Effector CD8-positive, alpha-beta T cell (primary cell): ENCODE data around the gene PTX4.
"Not testable (repeated sequence)": the region's sequence is repeated elsewhere in the genome, so short reads cannot be mapped to it uniquely, and the experiment has no call there.

Source experiments
- DNase-seq: peaks from one replicate; lab custom pipeline; 2025; lab: John Stamatoyannopoulos, UW

Gene PTX4

DNA sequence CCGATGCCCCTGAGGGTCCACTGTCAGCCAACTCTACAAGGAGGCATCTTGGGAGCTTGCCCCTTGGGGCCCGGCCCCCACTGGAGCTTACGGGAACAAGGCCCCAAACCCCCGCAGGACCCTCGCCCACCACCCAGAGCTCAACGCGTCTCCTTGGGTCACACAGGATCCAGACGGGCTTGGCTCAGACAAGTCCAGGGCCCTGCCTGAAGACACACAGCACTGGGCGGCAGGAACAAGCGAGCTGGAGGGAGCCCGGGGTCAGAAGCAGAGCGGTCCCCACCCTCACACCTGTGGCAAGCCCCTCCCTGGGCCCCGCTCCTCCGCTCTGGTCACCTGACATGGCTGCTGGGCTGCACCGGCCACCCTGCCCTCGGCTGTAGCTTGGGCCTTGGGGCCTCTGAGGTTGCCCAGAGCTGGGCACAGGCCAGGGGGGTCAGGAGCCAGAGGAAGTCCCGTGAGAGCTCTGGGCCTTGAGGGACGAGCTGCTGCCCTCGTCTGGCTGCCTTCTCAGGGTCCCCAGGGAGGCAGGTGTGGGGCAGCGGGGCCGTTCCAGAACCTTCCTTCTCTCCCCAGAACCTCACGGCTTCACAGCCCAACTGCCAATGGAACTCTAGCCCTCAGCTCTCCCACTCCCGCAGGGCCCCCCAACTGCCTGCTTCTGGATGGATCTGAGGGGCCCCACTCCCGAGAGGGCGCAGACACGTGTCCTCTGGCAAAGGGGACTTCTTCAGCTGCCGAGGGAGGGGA, 44.6 kb downstream of the PTX4 start, which contains the start of gene CCDC154:
Gene CCDC154 (minus strand): TSS at position 577 of the 750 bp plus-strand sequence. CDS start 234 bp downstream, at position 343.
- no peak for DNase-seq

DNA sequence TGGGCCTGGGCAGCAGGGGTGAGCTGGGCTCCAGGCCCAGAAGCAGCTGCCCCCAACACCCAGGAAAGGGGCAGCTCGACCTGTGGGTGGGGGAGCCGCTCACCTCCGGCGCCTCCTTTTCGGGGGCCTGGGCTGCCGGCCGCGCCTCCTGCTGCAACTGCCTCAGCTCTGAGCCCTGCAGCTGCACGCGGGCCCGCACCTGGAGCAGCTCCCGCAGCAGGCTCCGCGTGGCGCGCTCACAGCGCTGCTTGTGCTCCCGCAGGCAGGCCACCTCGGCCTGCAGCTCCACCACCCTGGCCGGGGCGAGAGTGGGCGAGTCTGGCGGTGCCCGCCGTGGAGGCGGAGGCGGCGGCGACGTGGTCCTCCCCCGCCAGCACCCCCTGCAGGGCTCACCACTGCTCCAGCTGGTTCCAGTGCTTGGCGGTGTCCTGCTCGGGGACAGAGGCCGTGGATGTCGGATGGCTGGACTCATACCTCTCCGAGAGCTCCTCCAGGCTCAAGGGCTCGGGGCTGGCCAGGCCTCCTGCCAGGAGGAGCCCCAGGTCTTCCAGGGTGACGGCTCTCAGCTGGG, 45.3 kb downstream of the PTX4 start:
- no peak for DNase-seq

DNA sequence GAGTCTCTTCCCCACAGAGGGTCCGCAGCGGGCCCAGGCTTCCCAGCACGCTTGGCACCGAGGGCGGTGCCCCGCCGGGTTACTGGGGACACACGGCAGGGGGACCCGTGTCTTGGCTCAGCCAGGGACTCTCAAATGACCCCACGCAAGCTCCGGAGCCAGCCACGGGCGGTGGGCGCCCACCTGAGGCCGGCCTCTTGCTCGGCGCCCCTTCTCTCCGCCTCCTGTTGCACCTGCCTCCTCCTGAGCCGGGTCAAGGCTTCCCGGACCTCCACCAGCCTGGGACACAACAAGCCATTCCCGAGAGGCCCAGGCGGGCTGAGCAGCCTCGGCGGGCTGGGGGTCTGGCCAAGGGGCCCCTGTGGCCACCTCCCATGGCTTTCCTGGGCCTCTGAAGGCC, 46.0 kb downstream of the PTX4 start:
- DNase-seq: no peak

DNA sequence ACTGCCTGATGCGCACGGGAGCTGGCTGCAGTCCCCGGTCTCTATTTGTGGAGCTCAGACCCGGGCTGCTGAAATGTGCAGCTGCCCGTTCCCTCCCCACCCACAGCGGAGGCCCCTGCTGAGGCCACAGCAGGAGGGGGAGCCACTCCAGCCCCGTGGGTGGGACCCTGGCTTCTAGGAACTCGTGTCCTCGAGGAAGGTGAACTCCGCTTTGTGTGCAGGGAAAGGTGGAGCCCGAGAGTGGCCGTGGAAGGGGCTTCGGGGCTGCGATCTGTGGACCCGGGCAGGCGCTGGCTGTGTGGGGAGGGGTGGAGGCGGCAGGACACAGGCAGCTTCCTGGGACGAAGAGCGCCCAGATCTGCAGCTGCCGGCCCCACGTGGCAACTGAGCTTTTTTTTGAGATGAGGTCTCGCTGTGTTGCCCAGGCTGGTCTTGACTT, 47.3 kb downstream of the PTX4 start:
- DNase-seq: no peak

DNA sequence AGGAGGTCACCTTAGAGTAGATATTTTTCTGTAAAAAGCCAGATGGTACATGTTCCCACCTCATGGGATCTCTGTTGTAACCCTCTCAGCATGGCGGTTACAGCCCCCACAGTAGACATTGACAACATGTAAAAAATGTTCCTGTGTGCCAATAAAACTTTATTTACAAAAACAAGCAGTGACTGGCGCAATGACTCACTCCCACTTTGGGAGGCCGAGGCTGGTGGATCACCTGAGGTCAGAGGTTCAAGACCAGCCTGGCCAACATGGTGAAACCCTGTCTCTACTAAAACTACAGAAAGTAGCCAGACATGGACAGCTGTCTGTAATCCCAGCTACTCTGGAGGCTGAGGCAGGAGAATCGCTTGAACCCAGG, 49.1 kb downstream of the PTX4 start:
- DNase-seq: not testable (repeated sequence)

DNA sequence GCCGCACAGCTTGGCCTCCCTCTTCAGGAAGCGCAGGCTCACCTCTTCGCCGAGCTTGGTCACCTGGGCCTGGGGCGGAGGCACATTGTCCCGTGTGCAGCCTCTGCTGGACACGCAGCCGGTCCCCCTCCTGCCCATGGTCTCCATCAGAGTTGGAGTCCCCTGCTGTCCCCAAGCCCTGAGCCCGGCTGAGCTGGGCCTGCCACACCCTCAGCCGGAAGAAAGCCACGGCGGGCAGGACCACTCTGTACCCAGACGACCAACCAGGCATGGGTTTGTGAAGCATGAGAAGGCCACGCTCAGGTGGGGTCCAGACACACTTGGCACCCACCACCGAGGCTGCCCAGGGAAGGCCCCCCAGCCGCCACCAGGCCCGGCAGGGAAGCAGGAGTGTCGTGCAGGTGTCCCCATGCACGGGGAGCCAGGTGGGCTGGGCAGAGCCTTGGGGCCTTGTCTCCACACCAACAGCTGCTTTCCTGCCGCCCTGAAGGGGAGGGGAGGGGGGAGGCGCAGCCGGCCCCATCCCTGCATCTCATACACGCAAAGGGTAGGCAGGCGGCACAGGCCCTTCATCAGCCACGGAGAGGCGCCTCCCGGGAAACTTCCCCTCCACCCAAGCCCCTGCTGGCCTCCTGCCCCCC, 49.6 kb downstream of the PTX4 start:
- no peak for DNase-seq

DNA sequence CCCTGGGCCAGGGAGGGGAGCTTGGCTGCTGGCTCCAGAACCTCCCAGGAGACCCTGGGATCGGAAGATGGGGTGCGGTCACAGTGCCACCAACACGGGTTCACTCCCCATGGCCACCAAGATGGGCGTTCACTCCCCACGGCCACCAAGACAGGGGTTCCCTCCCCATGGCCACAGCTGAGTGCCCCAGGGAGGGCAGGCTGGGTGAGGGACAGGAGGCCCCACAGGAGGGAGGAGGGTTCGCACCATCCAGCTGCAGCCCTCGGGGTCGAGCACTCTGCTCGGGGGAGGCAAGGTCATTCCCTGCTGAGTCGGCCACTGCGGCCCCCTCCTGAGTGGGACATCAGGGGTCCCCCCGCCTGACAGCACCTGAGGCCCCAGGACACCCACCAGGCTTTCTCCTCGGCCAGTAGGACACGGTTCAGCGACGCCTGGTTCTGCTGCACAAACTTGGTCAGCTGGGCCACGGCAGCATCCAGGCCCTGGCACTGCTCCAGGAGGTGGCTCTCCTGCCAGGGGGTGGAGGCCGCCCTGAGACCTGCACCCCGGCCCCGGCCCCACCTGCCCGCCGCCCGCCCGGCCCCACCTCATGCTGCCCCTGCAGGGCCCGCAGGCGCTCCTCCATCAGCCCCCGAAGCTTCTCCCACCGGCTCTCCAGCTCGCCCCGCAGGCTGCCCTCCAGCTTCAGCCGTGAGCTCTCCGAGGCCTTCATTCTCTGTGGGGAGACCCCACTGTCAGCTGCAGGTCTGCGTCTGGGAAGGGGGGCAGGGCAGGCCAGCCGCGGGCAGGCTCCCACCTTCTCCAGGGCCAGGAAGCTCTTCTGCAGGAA, 50.3 kb downstream of the PTX4 start:
- no peak for DNase-seq

DNA sequence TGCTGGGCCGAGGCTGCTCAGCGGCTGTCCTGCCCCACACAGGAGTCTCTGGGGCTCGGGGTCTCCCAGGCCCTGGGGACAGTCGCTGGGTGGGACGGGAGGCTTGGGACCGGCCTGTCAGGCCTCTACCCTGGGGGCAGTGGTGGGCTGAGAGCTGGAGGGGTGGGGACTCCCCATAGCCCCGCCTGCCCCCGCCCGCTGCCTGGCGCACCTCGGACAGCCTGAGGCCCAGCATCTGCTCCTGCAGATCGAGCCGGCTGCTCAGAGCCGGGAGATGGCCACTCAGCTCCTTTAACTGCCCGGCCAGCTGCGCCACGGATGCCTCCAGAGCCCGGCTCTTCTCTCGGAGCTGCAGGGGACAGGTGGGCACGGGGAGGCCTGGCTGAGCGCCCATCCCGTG, 51.1 kb downstream of the PTX4 start:
- no peak for DNase-seq

DNA sequence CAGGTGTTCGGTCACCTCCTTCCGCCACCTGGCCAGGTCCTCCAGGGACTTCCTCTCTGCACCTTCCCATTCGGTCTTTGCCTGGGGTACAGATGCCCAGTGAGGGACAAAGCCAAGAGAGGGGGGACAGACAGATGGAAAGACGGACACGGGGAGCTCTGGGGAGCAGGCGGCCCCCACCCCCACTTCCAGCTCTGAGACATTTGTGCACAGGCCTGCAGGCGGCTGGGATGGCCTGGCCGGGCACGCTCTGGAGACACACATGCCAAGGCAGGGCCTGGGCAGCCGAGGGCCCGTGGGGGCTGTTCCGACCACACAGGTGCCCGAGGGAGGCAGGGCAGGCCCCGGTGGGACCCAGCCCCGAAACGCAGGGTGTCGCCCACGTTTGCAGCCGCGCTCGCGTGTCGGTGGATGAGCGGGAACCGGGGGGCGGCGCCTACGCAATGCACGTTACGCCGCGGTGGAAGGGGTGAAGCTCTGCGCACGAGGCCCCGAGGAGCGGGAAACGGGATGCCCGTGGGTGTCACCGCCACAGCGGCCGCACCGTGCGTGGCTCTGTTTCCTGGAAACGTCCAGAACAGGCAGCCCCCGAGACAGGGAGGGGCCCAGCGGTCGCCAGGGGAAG, 51.9 kb downstream of the PTX4 start:
- no peak for DNase-seq

DNA sequence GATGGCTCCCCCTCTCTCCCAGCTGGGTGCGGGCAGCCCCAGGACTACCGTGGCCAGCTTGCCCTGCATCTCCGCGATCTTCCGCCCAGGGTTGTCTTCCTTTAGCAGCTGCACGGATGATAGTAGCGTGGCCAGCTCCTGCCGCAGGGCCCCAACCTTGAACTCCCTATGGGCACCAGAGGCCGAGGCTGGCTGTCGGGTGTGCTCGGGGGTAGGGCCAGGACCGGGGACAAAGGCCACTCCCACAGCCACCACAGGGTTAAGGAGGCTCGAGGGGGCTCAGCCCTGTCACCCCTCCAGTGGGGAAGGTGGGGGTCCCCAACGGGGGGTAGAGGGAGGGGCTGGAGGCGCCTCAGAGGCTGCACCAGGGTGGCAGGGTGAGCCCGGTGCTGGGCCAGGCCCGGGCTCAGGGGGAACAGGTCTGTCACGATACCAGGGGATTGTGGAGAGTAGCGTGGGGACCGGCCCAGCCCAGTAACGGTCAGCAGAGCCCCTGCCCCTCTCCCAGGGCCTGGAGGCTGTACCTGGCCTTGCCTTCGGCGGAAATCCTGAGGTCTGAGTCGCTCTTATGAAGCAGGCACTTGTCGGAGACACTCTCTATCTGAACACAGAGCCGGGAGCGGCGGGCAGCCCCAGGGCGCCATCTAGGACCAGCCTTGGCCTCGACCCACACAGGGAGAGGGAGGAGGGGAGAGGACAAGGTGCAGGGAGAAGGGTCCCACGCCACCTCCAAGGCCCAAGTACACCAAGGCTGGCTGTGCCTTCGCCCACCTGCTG, 52.6 kb downstream of the PTX4 start:
- DNase-seq: no peak
